RWPE1 (cell line): ENCODE results near the gene COL19A1.

Experiments
- CTCF ChIA-PET: fragments of 350-600 bp; sonication (Branson Sonifier 250); formaldehyde crosslinking; extraction: SDS; loops from one replicate; lab custom pipeline; 2021; lab: Yijun Ruan, JAX
- POLR2A ChIA-PET: fragments of 400-600 bp; formaldehyde crosslinking; extraction: SDS; loops from one replicate; lab custom pipeline; 2020; ENCODE audit warnings: antibody characterized with exemption; ENCODE audit not compliant: low non-redundant PET; lab: Yijun Ruan, JAX
- DNase-seq: peaks from one replicate; pipeline ENCODE4 v3.0.0; 2012; ENCODE audit warnings: low spot score
- H3K27ac ChIP-seq: fragments of 450-650 bp; 2 replicates; pipeline ENCODE4 v1.5.1; 2017
- CTCF ChIP-seq: fragments of 450-650 bp; conservative IDR thresholded peaks from 2 replicates; pipeline ENCODE4 v1.5.1; 2017; ENCODE audit warnings: low read depth, mild to moderate bottlenecking

COL19A1 gene

GRCh38 chr6:70149209-70149788 lies 282.9 kb downstream of the COL19A1 start:
- POLR2A ChIA-PET = no interaction called here
- DNase-seq = no peak
- H3K27ac ChIP-seq = no peak overlapping the region
- CTCF ChIA-PET = interaction anchor here (0.7 kb wide), 1 partner anchor 41 kb away, joined by 5 read pairs; no protein-coding TSS in a partner anchor
- TF ChIP-seq CTCF = no peak

GRCh38 chr6:70150521-70150920 lies 284.2 kb downstream of the COL19A1 start:
- ChIA-PET POLR2A (no interaction called here), CTCF (no interaction called here)
- no peak overlapping the region for H3K27ac ChIP-seq
- no peak for TF ChIP-seq CTCF
- no peak for DNase-seq

- ChIA-PET CTCF (no interaction called here), POLR2A (no interaction called here)
- DNase-seq = no peak
- H3K27ac ChIP-seq = no peak overlapping the region
- no peak for TF ChIP-seq CTCF
Measured at GRCh38 chr6:70151616-70152015, 285.3 kb downstream of the COL19A1 start.

GRCh38 chr6:70152786-70153185 lies 286.4 kb downstream of the COL19A1 start:
- DNase-seq = no peak
- H3K27ac ChIP-seq = no peak overlapping the region
- CTCF ChIA-PET = no interaction called here
- no peak for TF ChIP-seq CTCF
- POLR2A ChIA-PET = no interaction called here

GRCh38 chr6:70157086-70157485 lies 290.7 kb downstream of the COL19A1 start:
- no peak for DNase-seq
- CTCF ChIA-PET = no interaction called here
- POLR2A ChIA-PET = no interaction called here
- no peak overlapping the region for H3K27ac ChIP-seq
- TF ChIP-seq CTCF = no peak

DNA sequence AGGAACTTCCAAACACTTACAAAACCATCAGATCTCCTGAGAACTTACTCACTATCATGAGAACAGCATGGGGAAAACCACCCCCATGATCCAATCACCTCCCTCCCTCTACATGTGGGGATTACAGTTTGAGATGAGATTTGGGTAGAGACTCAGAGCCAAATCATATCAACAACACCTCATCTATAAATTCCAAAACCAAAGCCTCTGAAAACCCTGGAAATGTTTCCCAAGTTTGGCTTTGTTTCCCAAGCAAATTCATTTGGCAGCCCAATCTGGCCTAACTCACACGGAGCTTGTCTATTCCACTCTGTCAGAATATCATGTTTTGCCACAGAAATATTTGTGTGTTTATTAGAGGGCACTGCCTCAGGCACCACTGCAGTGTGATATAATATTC lies 293.9 kb downstream of the COL19A1 start:
- CTCF ChIA-PET = no interaction called here
- TF ChIP-seq CTCF = no peak
- POLR2A ChIA-PET = no interaction called here
- H3K27ac ChIP-seq = no peak overlapping the region
- DNase-seq = no peak
